ENCODE results near the gene LMF2. TPM values are rescaled to one million over a fixed set of nuclear protein-coding genes. Genes with fewer than 3 reads are reported as not detected.

Gene LMF2
- total RNA-seq, 3 donors from 2014 or later = 57.8 to 66.4 (median 60.7) TPM

GRCh38 chr22:50483977-50484853 lies 23.3 kb downstream of the LMF2 start:
- DNase-seq (peak; percentile 52 to 78 (median 78)), ATAC-seq (peak; percentile 80)
- Histone ChIP-seq H3K4me3 (no peak overlapping the region), H3K9me3 (no peaks in the 10 kb centered on the region), H3K4me1 (ENCODE audit: low read depth) (peaks cover 23% of the 10 kb centered on the region), H3K36me3 (ENCODE audit: low read depth) (no peaks in the 10 kb centered on the region)
- no peak for TF ChIP-seq CTCF (IDR thresholded peaks at IDR 0.05)
- intact Hi-C loops (cut with DNase I, micrococcal nuclease) = no loop called here

GRCh38 chr22:50483556-50483955 lies 23.9 kb downstream of the LMF2 start:
- no peak for TF ChIP-seq CTCF (IDR thresholded peaks at IDR 0.05)
- intact Hi-C loops (cut with DNase I, micrococcal nuclease) = no loop called here
- Histone ChIP-seq H3K4me3 (no peak overlapping the region), H3K9me3 (no peaks in the 10 kb centered on the region), H3K36me3 (ENCODE audit: low read depth) (no peaks in the 10 kb centered on the region), H3K4me1 (ENCODE audit: low read depth) (peaks cover 23% of the 10 kb centered on the region)
- DNase-seq (peak in 1 of 3 donors; percentile 55), ATAC-seq (no peak)

- no peak overlapping the region for H3K4me3 ChIP-seq
- H3K9me3 ChIP-seq = no peaks in the 10 kb centered on the region
- intact Hi-C loops (cut with DNase I, micrococcal nuclease) = no loop called here
- DNase-seq (peak in 1 of 3 donors; percentile 36), ATAC-seq (no peak)
- H3K36me3 ChIP-seq (ENCODE audit: low read depth) = no peaks in the 10 kb centered on the region
- peaks cover 23% of the 10 kb centered on the region for H3K4me1 ChIP-seq (ENCODE audit: low read depth)
- no peak for TF ChIP-seq CTCF (IDR thresholded peaks at IDR 0.05)
Observed at GRCh38 chr22:50483106-50483505, 24.4 kb downstream of the LMF2 start.

- intact Hi-C loops (cut with DNase I, micrococcal nuclease) = no loop called here
- no peak overlapping the region for H3K4me3 ChIP-seq
- H3K4me1 ChIP-seq (ENCODE audit: low read depth) = peaks cover 23% of the 10 kb centered on the region
- no peaks in the 10 kb centered on the region for H3K9me3 ChIP-seq
- H3K36me3 ChIP-seq (ENCODE audit: low read depth) = no peaks in the 10 kb centered on the region
- DNase-seq = peak in 1 of 3 donors; percentile 58
- no peak for TF ChIP-seq CTCF (IDR thresholded peaks at IDR 0.05)
- ATAC-seq = no peak
Observed at GRCh38 chr22:50482107-50483074, 25.1 kb downstream of the LMF2 start.

GRCh38 chr22:50481440-50482106 lies 25.9 kb downstream of the LMF2 start, which contains the start of gene ADM2:
Gene ADM2, plus strand, starts transcription at chr22:50481543. Its CDS starts 305 bp downstream, at chr22:50481848.
- no peak for TF ChIP-seq CTCF (IDR thresholded peaks at IDR 0.05)
- DNase-seq (peak; percentile 73 to 79 (median 74)), ATAC-seq (peak; percentile 64)
- peaks cover 23% of the 10 kb centered on the region for H3K4me1 ChIP-seq (ENCODE audit: low read depth)
- no peaks in the 10 kb centered on the region for H3K36me3 ChIP-seq (ENCODE audit: low read depth)
- H3K9me3 ChIP-seq = no peaks in the 10 kb centered on the region
- H3K4me3 ChIP-seq = peak within 1 kb of the TSS; percentile 12
- intact Hi-C loops (cut with DNase I, micrococcal nuclease) = no loop called here
